Measurements from ENCODE around the gene RAP2A.

Gene RAP2A

DNA sequence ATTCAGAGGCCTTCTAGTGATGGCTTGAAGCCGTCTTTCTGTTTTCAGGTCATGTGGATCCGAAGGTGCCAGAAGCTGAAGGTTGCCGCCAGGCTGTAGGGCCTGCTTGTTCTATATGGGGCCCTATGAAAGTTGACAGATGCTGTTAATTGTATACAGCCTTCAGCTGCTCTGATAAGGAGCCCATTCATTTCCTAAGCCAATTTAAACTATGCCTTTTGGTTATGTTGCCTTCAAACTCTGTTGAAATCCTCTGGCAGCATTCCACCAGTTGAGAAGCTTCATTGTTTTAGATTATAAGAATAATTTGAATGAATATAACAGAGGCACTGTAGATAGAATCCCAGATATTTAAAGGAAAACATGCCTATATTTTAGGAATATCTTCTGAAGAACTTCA, 34.4 kb downstream of the RAP2A start:
- H3K4me1 ChIP-seq (ENCODE audit: control insufficient read depth, insufficient read depth, low read length, poor library complexity, severe bottlenecking) = no peaks in the 10 kb centered on the region
- no peaks in the 10 kb centered on the region for H3K9me3 ChIP-seq (ENCODE audit: control insufficient read depth, low read length)
- H3K27ac ChIP-seq (ENCODE audit: insufficient read depth, low read length, poor library complexity, severe bottlenecking) = no peak overlapping the region
- no peak for DNase-seq
- H3K4me3 ChIP-seq (ENCODE audit: insufficient read depth, low read depth, low read length, poor library complexity, severe bottlenecking) = no peak overlapping the region
- peaks cover 8% of the 10 kb centered on the region for H3K36me3 ChIP-seq (ENCODE audit: control insufficient read depth, insufficient read depth, low read length)
- no peaks in the 10 kb centered on the region for H3K27me3 ChIP-seq (replicated peaks; ENCODE audit: control insufficient read depth, insufficient read depth, low read length, poor library complexity, severe bottlenecking)

DNA sequence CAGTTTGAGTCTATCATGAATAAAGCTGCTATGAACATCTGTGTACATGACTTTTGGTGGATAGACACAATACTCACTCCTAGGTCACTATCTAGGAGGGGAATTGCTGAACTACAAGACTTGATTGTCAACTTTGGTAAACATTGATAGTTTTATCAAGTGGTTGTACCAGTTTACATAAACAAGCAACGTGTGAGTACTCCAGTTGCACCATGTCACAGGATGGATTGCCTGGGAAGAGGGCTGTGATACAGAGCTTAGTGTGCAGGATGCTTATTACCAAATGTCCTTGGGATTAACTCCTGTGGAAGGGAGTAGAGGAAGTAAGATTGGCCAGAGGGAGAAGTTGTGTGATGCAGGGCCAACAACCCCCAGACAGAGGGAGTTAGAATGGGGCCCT, 37.7 kb downstream of the RAP2A start:
- Histone ChIP-seq H3K27me3 (replicated peaks; ENCODE audit: control insufficient read depth, insufficient read depth, low read length, poor library complexity, severe bottlenecking) (no peaks in the 10 kb centered on the region), H3K4me3 (ENCODE audit: insufficient read depth, low read depth, low read length, poor library complexity, severe bottlenecking) (no peak overlapping the region), H3K9me3 (ENCODE audit: control insufficient read depth, low read length) (no peaks in the 10 kb centered on the region), H3K4me1 (ENCODE audit: control insufficient read depth, insufficient read depth, low read length, poor library complexity, severe bottlenecking) (no peaks in the 10 kb centered on the region), H3K36me3 (ENCODE audit: control insufficient read depth, insufficient read depth, low read length) (no peaks in the 10 kb centered on the region), H3K27ac (ENCODE audit: insufficient read depth, low read length, poor library complexity, severe bottlenecking) (no peak overlapping the region)
- DNase-seq = no peak

GRCh38 chr13:97474349-97474980, 40.5 kb downstream of the RAP2A start:
- Histone ChIP-seq H3K4me3 (ENCODE audit: insufficient read depth, low read depth, low read length, poor library complexity, severe bottlenecking) (no peak overlapping the region), H3K9me3 (ENCODE audit: control insufficient read depth, low read length) (no peaks in the 10 kb centered on the region), H3K27me3 (replicated peaks; ENCODE audit: control insufficient read depth, insufficient read depth, low read length, poor library complexity, severe bottlenecking) (no peaks in the 10 kb centered on the region), H3K36me3 (ENCODE audit: control insufficient read depth, insufficient read depth, low read length) (no peaks in the 10 kb centered on the region), H3K4me1 (ENCODE audit: control insufficient read depth, insufficient read depth, low read length, poor library complexity, severe bottlenecking) (no peaks in the 10 kb centered on the region), H3K27ac (ENCODE audit: insufficient read depth, low read length, poor library complexity, severe bottlenecking) (no peak overlapping the region)
- DNase-seq = no peak

DNA sequence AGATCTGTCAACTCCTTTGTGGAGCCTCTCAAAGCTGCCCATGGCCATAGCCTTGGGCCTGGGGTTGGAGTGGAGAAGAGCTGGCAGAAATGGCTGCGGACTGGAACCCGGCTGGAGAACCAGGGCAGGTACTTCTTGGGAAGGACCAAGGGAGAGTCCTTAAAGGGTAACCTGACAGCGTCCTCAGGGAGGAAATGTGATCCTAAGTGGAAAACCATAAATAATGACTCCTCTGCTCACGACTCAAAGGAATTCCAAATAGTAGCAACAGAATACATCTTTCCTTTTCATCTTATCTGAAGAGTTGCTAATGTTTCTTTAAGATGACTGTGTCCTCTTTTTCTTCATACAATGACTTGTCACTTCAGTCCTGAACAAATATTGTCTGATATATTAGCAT, 41.0 kb downstream of the RAP2A start:
- H3K4me1 ChIP-seq (ENCODE audit: control insufficient read depth, insufficient read depth, low read length, poor library complexity, severe bottlenecking) = no peaks in the 10 kb centered on the region
- no peaks in the 10 kb centered on the region for H3K9me3 ChIP-seq (ENCODE audit: control insufficient read depth, low read length)
- H3K4me3 ChIP-seq (ENCODE audit: insufficient read depth, low read depth, low read length, poor library complexity, severe bottlenecking) = no peak overlapping the region
- H3K27ac ChIP-seq (ENCODE audit: insufficient read depth, low read length, poor library complexity, severe bottlenecking) = no peak overlapping the region
- DNase-seq = no peak
- no peaks in the 10 kb centered on the region for H3K36me3 ChIP-seq (ENCODE audit: control insufficient read depth, insufficient read depth, low read length)
- H3K27me3 ChIP-seq (replicated peaks; ENCODE audit: control insufficient read depth, insufficient read depth, low read length, poor library complexity, severe bottlenecking) = no peaks in the 10 kb centered on the region

DNA sequence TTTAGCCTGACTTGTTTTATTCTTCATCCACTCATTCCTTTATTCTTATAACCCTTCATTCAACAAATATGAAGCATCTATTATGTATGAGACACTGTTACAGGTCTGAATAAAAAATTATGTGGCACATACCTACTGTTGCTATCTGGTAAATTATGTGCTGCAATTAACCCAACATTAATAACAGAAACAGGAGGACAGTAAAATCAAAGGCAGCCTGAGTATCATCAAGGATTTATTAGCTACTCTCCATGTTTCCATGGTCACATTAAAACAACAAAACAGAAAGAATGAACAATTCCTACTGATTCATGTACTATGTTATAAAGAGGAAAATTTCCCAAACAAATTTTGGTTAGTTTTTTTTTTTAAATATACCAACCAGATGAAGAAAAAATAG, 43.9 kb downstream of the RAP2A start:
- Histone ChIP-seq H3K27me3 (replicated peaks; ENCODE audit: control insufficient read depth, insufficient read depth, low read length, poor library complexity, severe bottlenecking) (no peaks in the 10 kb centered on the region), H3K9me3 (ENCODE audit: control insufficient read depth, low read length) (no peaks in the 10 kb centered on the region), H3K4me3 (ENCODE audit: insufficient read depth, low read depth, low read length, poor library complexity, severe bottlenecking) (no peak overlapping the region), H3K36me3 (ENCODE audit: control insufficient read depth, insufficient read depth, low read length) (no peaks in the 10 kb centered on the region), H3K4me1 (ENCODE audit: control insufficient read depth, insufficient read depth, low read length, poor library complexity, severe bottlenecking) (no peaks in the 10 kb centered on the region), H3K27ac (ENCODE audit: insufficient read depth, low read length, poor library complexity, severe bottlenecking) (no peak overlapping the region)
- DNase-seq = no peak

DNA sequence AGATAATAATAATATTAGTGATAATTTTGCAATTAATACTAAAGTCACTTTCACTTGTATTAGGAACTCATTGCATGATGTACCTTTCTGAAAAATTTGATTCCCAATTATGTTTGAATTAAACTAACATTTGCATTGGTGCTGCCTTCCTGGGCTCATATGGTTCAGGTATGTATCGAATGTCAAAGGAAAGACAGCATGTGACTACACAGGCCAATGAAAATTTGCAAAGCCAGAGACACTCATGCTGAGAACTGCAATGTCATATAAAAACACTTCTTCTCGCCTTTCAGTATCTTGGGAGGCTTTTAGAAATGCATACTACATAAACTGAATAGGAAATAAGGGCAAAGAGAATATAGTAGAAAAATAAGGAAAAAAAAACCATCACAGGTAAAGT, 44.3 kb downstream of the RAP2A start:
- Histone ChIP-seq H3K27ac (ENCODE audit: insufficient read depth, low read length, poor library complexity, severe bottlenecking) (no peak overlapping the region), H3K27me3 (replicated peaks; ENCODE audit: control insufficient read depth, insufficient read depth, low read length, poor library complexity, severe bottlenecking) (no peaks in the 10 kb centered on the region), H3K4me3 (ENCODE audit: insufficient read depth, low read depth, low read length, poor library complexity, severe bottlenecking) (no peak overlapping the region), H3K36me3 (ENCODE audit: control insufficient read depth, insufficient read depth, low read length) (no peaks in the 10 kb centered on the region), H3K9me3 (ENCODE audit: control insufficient read depth, low read length) (no peaks in the 10 kb centered on the region), H3K4me1 (ENCODE audit: control insufficient read depth, insufficient read depth, low read length, poor library complexity, severe bottlenecking) (no peaks in the 10 kb centered on the region)
- no peak for DNase-seq

GRCh38 chr13:97483465-97483864, 49.5 kb downstream of the RAP2A start:
- Histone ChIP-seq H3K4me3 (ENCODE audit: insufficient read depth, low read depth, low read length, poor library complexity, severe bottlenecking) (no peak overlapping the region), H3K4me1 (ENCODE audit: control insufficient read depth, insufficient read depth, low read length, poor library complexity, severe bottlenecking) (no peaks in the 10 kb centered on the region), H3K27ac (ENCODE audit: insufficient read depth, low read length, poor library complexity, severe bottlenecking) (no peak overlapping the region), H3K36me3 (ENCODE audit: control insufficient read depth, insufficient read depth, low read length) (no peaks in the 10 kb centered on the region), H3K27me3 (replicated peaks; ENCODE audit: control insufficient read depth, insufficient read depth, low read length, poor library complexity, severe bottlenecking) (no peaks in the 10 kb centered on the region), H3K9me3 (ENCODE audit: control insufficient read depth, low read length) (no peaks in the 10 kb centered on the region)
- DNase-seq = no peak

- Histone ChIP-seq H3K36me3 (ENCODE audit: control insufficient read depth, insufficient read depth, low read length) (no peaks in the 10 kb centered on the region), H3K9me3 (ENCODE audit: control insufficient read depth, low read length) (no peaks in the 10 kb centered on the region), H3K4me3 (ENCODE audit: insufficient read depth, low read depth, low read length, poor library complexity, severe bottlenecking) (no peak overlapping the region), H3K27me3 (replicated peaks; ENCODE audit: control insufficient read depth, insufficient read depth, low read length, poor library complexity, severe bottlenecking) (no peaks in the 10 kb centered on the region), H3K27ac (ENCODE audit: insufficient read depth, low read length, poor library complexity, severe bottlenecking) (no peak overlapping the region), H3K4me1 (ENCODE audit: control insufficient read depth, insufficient read depth, low read length, poor library complexity, severe bottlenecking) (no peaks in the 10 kb centered on the region)
- no peak for DNase-seq
Measured at GRCh38 chr13:97484301-97484700, 50.3 kb downstream of the RAP2A start.

DNA sequence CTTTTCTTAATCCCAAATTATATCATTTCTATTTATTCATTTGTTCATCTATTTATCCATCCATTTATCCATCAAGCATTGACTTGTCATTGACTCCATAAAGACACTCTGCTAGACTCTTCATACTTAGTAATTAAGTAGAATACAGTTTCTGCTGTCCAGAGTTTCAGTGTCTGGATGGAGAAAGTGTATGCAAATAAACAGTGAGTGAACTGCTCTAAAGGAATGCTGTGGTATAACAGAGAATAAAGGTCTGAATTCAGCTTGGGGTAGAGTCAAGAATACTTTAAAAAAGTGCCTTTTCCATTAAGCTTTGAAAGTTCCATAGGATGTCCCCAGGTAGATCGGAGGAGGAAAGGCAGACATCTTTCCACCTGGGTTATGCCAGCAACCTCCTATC, 51.4 kb downstream of the RAP2A start:
- no peak overlapping the region for H3K27ac ChIP-seq (ENCODE audit: insufficient read depth, low read length, poor library complexity, severe bottlenecking)
- no peaks in the 10 kb centered on the region for H3K27me3 ChIP-seq (replicated peaks; ENCODE audit: control insufficient read depth, insufficient read depth, low read length, poor library complexity, severe bottlenecking)
- H3K4me1 ChIP-seq (ENCODE audit: control insufficient read depth, insufficient read depth, low read length, poor library complexity, severe bottlenecking) = no peaks in the 10 kb centered on the region
- no peak overlapping the region for H3K4me3 ChIP-seq (ENCODE audit: insufficient read depth, low read depth, low read length, poor library complexity, severe bottlenecking)
- DNase-seq = no peak
- no peaks in the 10 kb centered on the region for H3K9me3 ChIP-seq (ENCODE audit: control insufficient read depth, low read length)
- H3K36me3 ChIP-seq (ENCODE audit: control insufficient read depth, insufficient read depth, low read length) = no peaks in the 10 kb centered on the region

GRCh38 chr13:97490702-97491307, 56.8 kb downstream of the RAP2A start:
- no peaks in the 10 kb centered on the region for H3K4me1 ChIP-seq (ENCODE audit: control insufficient read depth, insufficient read depth, low read length, poor library complexity, severe bottlenecking)
- no peaks in the 10 kb centered on the region for H3K27me3 ChIP-seq (replicated peaks; ENCODE audit: control insufficient read depth, insufficient read depth, low read length, poor library complexity, severe bottlenecking)
- H3K27ac ChIP-seq (ENCODE audit: insufficient read depth, low read length, poor library complexity, severe bottlenecking) = no peak overlapping the region
- H3K9me3 ChIP-seq (ENCODE audit: control insufficient read depth, low read length) = no peaks in the 10 kb centered on the region
- DNase-seq = no peak
- H3K36me3 ChIP-seq (ENCODE audit: control insufficient read depth, insufficient read depth, low read length) = no peaks in the 10 kb centered on the region
- H3K4me3 ChIP-seq (ENCODE audit: insufficient read depth, low read depth, low read length, poor library complexity, severe bottlenecking) = no peak overlapping the region

Data from effector memory CD4-positive, alpha-beta T cell (primary cell).